Loucy (cell line): ENCODE data around the gene ZNF76.

Experiments
- CTCF ChIP-seq: fragments of 200-600 bp; sonication (generic); conservative IDR thresholded peaks from 2 replicates; pipeline ENCODE4 v1.5.1; 2014; ENCODE audit warnings: mild to moderate bottlenecking, antibody characterized with exemption, low read length
- EZH2phosphoT487 ChIP-seq: fragments of 200-600 bp; IDR thresholded peaks from 2 replicates; pipeline ENCODE4 v1.6.1; 2018; ENCODE audit warnings: antibody characterized with exemption, mild to moderate bottlenecking, moderate library complexity, borderline replicate concordance

- TF ChIP-seq CTCF = no peak
- TF ChIP-seq EZH2phosphoT487 = no peak
Observed at GRCh38 chr6:35320031-35320410, 60.5 kb downstream of the ZNF76 start.
